GM12874 (cell line): ENCODE results near the gene RBM34.

ENCODE experiments used
- CTCF ChIP-seq: IDR thresholded peaks from 2 replicates; pipeline ENCODE4 v1.5.1; 2011; ENCODE audit warnings: low read depth, mild to moderate bottlenecking, control low read depth, low read length, moderate library complexity; ENCODE audit not compliant: insufficient read depth

Gene RBM34

GRCh38 chr1:235147269-235147668, 13.8 kb downstream of the RBM34 start:
- no peak for TF ChIP-seq CTCF

GRCh38 chr1:235145639-235146038, 15.4 kb downstream of the RBM34 start:
- TF ChIP-seq CTCF, result no peak

- no peak for TF ChIP-seq CTCF
Measured at GRCh38 chr1:235142991-235143390, 18.1 kb downstream of the RBM34 start.

GRCh38 chr1:235139315-235139714, 21.7 kb downstream of the RBM34 start:
- no peak for TF ChIP-seq CTCF

- no peak for TF ChIP-seq CTCF
Measured at GRCh38 chr1:235138821-235139220, 22.2 kb downstream of the RBM34 start.

GRCh38 chr1:235136111-235136510, 24.9 kb downstream of the RBM34 start:
- no peak for TF ChIP-seq CTCF

- no peak for TF ChIP-seq CTCF
Measured at GRCh38 chr1:235134171-235134570, 26.9 kb downstream of the RBM34 start.

- no peak for TF ChIP-seq CTCF
Measured at GRCh38 chr1:235133086-235133485, 28.0 kb downstream of the RBM34 start.
